Measurements from ENCODE around the gene CFAP46.

DNA sequence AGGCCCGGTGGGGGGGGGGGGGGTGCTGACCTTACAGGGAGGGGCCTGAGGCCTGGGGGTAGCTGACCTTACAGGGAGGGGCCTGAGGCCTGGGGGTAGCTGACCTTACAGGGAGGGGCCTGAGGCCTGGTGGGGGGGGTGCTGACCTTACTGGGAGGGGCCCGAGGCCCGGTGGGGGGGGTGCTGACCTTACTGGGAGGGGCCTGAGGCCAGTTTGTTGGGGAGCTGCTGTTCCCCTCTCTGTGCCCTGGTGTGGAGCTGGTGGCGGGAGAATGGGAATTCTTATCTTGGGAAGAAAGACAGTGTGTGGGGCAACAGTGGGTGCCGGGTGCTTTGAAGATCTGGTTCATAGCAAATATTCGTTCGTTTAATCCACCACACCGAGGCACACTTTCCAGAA lies 46.6 kb upstream of the CFAP46 start:
- TF ChIP-seq ARNTL (CRISPR knock-in tag; IDR thresholded peaks at IDR 0.05; ENCODE audit: borderline replicate concordance, low read depth) = no peak
- TF ChIP-seq, protein P1, sequence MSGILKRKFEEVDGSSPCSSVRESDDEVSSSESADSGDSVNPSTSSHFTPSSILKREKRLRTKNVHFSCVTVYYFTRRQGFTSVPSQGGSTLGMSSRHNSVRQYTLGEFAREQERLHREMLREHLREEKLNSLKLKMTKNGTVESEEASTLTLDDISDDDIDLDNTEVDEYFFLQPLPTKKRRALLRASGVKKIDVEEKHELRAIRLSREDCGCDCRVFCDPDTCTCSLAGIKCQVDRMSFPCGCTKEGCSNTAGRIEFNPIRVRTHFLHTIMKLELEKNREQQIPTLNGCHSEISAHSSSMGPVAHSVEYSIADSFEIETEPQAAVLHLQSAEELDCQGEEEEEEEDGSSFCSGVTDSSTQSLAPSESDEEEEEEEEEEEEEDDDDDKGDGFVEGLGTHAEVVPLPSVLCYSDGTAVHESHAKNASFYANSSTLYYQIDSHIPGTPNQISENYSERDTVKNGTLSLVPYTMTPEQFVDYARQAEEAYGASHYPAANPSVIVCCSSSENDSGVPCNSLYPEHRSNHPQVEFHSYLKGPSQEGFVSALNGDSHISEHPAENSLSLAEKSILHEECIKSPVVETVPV (CRISPR knock-in tag; IDR thresholded peaks at IDR 0.05) = no peak
- TF ChIP-seq ESRRG (CRISPR knock-in tag; IDR thresholded peaks at IDR 0.05) = no peak
- no peak for TF ChIP-seq GLIS3 (CRISPR knock-in tag; IDR thresholded peaks at IDR 0.05)
- TF ChIP-seq, protein P2, sequence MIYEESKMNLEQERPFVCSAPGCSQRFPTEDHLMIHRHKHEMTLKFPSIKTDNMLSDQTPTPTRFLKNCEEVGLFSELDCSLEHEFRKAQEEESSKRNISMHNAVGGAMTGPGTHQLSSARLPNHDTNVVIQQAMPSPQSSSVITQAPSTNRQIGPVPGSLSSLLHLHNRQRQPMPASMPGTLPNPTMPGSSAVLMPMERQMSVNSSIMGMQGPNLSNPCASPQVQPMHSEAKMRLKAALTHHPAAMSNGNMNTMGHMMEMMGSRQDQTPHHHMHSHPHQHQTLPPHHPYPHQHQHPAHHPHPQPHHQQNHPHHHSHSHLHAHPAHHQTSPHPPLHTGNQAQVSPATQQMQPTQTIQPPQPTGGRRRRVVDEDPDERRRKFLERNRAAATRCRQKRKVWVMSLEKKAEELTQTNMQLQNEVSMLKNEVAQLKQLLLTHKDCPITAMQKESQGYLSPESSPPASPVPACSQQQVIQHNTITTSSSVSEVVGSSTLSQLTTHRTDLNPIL (CRISPR knock-in tag; IDR thresholded peaks at IDR 0.05; ENCODE audit: low read depth) = no peak
- TF ChIP-seq, protein P3, sequence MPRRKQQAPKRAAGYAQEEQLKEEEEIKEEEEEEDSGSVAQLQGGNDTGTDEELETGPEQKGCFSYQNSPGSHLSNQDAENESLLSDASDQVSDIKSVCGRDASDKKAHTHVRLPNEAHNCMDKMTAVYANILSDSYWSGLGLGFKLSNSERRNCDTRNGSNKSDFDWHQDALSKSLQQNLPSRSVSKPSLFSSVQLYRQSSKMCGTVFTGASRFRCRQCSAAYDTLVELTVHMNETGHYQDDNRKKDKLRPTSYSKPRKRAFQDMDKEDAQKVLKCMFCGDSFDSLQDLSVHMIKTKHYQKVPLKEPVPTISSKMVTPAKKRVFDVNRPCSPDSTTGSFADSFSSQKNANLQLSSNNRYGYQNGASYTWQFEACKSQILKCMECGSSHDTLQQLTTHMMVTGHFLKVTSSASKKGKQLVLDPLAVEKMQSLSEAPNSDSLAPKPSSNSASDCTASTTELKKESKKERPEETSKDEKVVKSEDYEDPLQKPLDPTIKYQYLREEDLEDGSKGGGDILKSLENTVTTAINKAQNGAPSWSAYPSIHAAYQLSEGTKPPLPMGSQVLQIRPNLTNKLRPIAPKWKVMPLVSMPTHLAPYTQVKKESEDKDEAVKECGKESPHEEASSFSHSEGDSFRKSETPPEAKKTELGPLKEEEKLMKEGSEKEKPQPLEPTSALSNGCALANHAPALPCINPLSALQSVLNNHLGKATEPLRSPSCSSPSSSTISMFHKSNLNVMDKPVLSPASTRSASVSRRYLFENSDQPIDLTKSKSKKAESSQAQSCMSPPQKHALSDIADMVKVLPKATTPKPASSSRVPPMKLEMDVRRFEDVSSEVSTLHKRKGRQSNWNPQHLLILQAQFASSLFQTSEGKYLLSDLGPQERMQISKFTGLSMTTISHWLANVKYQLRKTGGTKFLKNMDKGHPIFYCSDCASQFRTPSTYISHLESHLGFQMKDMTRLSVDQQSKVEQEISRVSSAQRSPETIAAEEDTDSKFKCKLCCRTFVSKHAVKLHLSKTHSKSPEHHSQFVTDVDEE (CRISPR knock-in tag; IDR thresholded peaks at IDR 0.05) = no peak

All from SK-N-SH treated with all-trans-retinoic acid at 6 μM for 48 hours (cell line).